ENCODE measurements around the gene CES1. TPM values are rescaled to one million over a fixed set of nuclear protein-coding genes. Genes with fewer than 3 reads are reported as not detected.
"Not testable (repeated sequence)": the region's sequence is repeated elsewhere in the genome, so short reads cannot be mapped to it uniquely, and the experiment has no call there.

The CES1 gene
- total RNA-seq, 1 donor from 2014 or later, result 52.2 TPM

DNA sequence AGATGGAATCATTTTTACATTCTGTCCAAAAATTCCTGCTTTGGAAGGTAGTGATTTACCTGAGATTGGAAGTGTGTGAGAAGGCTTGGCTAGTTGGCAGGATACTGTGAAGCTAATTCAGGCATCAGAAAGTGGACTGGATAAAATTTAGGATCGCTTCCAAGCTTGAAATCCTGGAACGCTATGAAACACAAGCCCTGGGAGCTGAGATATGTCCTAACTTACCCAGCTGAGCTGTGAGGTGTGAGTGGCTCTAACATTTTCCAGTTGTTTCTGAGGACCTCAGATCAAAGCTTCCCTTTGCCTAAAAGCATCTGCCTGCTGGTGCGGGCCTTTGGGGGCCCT, 73.0 kb downstream of the CES1 start:
- not testable (repeated sequence) for DNase-seq (ENCODE audit: missing footprints)
- peak; percentile 73 for ATAC-seq
- intact Hi-C loops (cut with DNase I), result loop anchor here (2.0 kb wide), 1 partner anchor 73 kb away; the partner anchor contains the start of gene CES1

DNA sequence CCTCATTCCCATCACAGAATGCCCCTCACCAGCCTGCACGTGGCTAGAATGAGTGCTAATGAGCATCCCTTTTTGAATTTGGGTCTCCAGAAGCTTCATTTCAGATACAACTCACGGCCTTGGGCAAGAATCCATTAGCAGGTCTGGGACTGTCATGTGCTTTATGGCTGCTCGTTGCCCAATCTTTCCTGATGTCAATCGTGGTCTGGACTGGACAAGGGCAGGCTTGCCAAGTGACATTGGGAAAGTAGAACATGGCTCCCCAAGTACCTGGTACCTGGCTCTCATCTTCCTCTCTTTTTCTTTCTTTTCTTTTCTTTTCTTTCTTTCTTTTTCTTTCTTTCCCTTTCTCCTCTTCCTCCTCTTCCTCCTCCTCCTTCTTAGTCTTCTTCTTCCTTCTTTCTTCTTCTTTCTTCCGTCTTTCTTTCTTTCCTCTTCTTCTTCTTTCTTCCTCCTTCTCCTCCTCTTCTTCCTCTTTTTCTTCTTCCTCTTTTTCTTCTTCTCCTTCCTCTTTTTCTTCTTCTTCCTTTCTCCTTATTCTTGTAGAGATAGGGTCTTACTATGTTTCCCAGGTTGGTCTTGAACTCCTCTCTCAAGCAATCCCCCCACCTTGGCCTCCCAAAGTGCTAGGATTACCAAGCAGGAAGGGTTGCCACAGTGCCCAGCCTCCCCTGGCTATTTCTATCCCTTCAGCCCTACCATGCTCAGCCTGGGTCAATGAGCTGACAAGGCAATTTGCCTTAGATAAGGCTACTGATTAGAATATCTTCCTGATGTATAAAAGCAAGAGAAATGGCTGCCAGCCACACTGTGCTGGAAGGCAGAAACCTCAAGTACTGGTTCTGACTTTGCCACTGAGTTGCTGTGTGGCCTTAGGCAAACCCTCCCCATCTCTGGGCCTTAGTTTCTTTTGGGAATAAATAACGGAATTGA, 75.0 kb downstream of the CES1 start:
- DNase-seq (ENCODE audit: missing footprints); ATAC-seq; intact Hi-C loops (cut with DNase I): not testable (repeated sequence)

DNA sequence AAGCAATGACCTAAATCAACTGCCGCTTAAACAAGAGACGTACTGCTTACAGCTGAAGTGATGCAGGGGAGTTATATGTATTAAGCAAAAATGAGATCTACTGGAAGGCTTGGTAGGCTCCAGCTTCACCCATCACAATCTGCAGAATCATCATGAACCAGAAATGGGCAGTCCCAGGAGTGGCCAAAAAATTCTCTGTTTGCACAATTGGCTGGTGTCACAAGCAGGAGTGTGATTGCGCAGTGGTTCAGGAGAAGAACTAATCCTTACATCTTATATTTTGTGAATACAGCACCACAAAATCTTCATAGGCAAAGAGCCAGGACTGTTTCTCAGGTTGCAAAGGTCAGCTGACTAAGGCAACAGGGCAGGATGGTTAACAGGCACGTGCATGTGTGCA, 75.9 kb downstream of the CES1 start:
- no peak for DNase-seq (ENCODE audit: missing footprints)
- ATAC-seq, result no peak
- intact Hi-C loops (cut with DNase I), result no loop called here

- intact Hi-C loops (cut with DNase I), result no loop called here
- ATAC-seq (no peak), DNase-seq (ENCODE audit: missing footprints) (no peak)
These were observed 78.8 kb downstream of the CES1 start for GRCh38 chr16:55754056-55754455.

- DNase-seq (ENCODE audit: missing footprints); ATAC-seq; intact Hi-C loops (cut with DNase I): not testable (repeated sequence)
These were observed 79.7 kb downstream of the CES1 start for GRCh38 chr16:55753145-55753631.

Other genes with a start within 250 kb of the CES1 start
- not detected for gene SLC6A2, start 177.1 kb downstream of the CES1 start, total RNA-seq
- 0.51 TPM for gene CES5A, start 42.3 kb upstream of the CES1 start, total RNA-seq